RWPE2 (cell line): ENCODE measurements around the gene LAMA3.

Source experiments
- ATAC-seq: fragments of 200-7000 bp; cut with Tn5 transposase; 3 replicates; pipeline ENCODE4 v1.9.1; 2021; ENCODE audit warnings: low read depth
- DNase-seq: peaks from one replicate; pipeline ENCODE4 v3.0.0-alpha.2; 2020; ENCODE audit warnings: low spot score
- H3K27ac ChIP-seq: fragments of 450-650 bp; 2 replicates; pipeline ENCODE4 v1.5.1; 2017; ENCODE audit warnings: mild to moderate bottlenecking; ENCODE audit not compliant: poor library complexity, severe bottlenecking
- H3K27me3 ChIP-seq: fragments of 250-450 bp; sonication (Bioruptor Pico); 2 replicates; pipeline ENCODE4 v1.5.1; 2021; ENCODE audit warnings: mild to moderate bottlenecking, moderate library complexity; ENCODE audit not compliant: insufficient read depth, poor library complexity, severe bottlenecking
- H3K36me3 ChIP-seq: fragments of 250-450 bp; sonication (Bioruptor Pico); 2 replicates; pipeline ENCODE4 v1.5.1; 2020; ENCODE audit warnings: low read depth, mild to moderate bottlenecking, moderate library complexity
- H3K4me1 ChIP-seq: fragments of 250-450 bp; sonication (Bioruptor Pico); 2 replicates; pipeline ENCODE4 v1.5.1; 2021; ENCODE audit warnings: mild to moderate bottlenecking, moderate library complexity; ENCODE audit not compliant: insufficient read depth, poor library complexity, severe bottlenecking
- H3K4me3 ChIP-seq: fragments of 250-450 bp; sonication (Bioruptor Pico); 2 replicates; pipeline ENCODE4 v1.5.1; 2021; ENCODE audit warnings: mild to moderate bottlenecking, moderate library complexity; ENCODE audit not compliant: severe bottlenecking
- H3K9me3 ChIP-seq: fragments of 250-450 bp; sonication (Bioruptor Pico); 2 replicates; pipeline ENCODE4 v1.5.1; 2021; ENCODE audit warnings: mild to moderate bottlenecking, moderate library complexity; ENCODE audit not compliant: severe bottlenecking
- CTCF ChIP-seq: fragments of 450-650 bp; IDR thresholded peaks from one replicate; pipeline ENCODE4 v1.5.1; 2017; ENCODE audit warnings: mild to moderate bottlenecking, moderate library complexity; ENCODE audit not compliant: poor library complexity, severe bottlenecking

The LAMA3 gene

GRCh38 chr18:23669202-23669766 is 20.0 kb upstream of the LAMA3 start:
- Histone ChIP-seq H3K9me3 (no peaks in the 10 kb centered on the region), H3K36me3 (no peaks in the 10 kb centered on the region), H3K27ac (no peak overlapping the region), H3K27me3 (no peaks in the 10 kb centered on the region), H3K4me3 (no peak overlapping the region), H3K4me1 (peaks cover 13% of the 10 kb centered on the region)
- no peak for DNase-seq
- TF ChIP-seq CTCF, result no peak
- no peak for ATAC-seq

- Histone ChIP-seq H3K4me3 (no peak overlapping the region), H3K9me3 (no peaks in the 10 kb centered on the region), H3K27ac (no peak overlapping the region), H3K27me3 (no peaks in the 10 kb centered on the region), H3K4me1 (peaks cover 16% of the 10 kb centered on the region), H3K36me3 (no peaks in the 10 kb centered on the region)
- ATAC-seq (no peak), DNase-seq (no peak)
- TF ChIP-seq CTCF, result no peak
These were observed 19.3 kb upstream of the LAMA3 start for GRCh38 chr18:23669804-23670405.

- no peak for TF ChIP-seq CTCF
- no peak for DNase-seq
- Histone ChIP-seq H3K4me1 (peaks cover 16% of the 10 kb centered on the region), H3K36me3 (no peaks in the 10 kb centered on the region), H3K9me3 (no peaks in the 10 kb centered on the region), H3K27me3 (no peaks in the 10 kb centered on the region), H3K4me3 (no peak overlapping the region), H3K27ac (no peak overlapping the region)
- no peak for ATAC-seq
These were observed 17.7 kb upstream of the LAMA3 start for GRCh38 chr18:23671564-23671963.

- Histone ChIP-seq H3K9me3 (no peaks in the 10 kb centered on the region), H3K27ac (peak overlapping the region; percentile 68), H3K36me3 (no peaks in the 10 kb centered on the region), H3K4me1 (peaks cover 16% of the 10 kb centered on the region), H3K4me3 (no peak overlapping the region), H3K27me3 (no peaks in the 10 kb centered on the region)
- ATAC-seq (peak; percentile 91), DNase-seq (no peak)
- no peak for TF ChIP-seq CTCF
These were observed 15.5 kb upstream of the LAMA3 start for GRCh38 chr18:23673725-23674124.

DNA sequence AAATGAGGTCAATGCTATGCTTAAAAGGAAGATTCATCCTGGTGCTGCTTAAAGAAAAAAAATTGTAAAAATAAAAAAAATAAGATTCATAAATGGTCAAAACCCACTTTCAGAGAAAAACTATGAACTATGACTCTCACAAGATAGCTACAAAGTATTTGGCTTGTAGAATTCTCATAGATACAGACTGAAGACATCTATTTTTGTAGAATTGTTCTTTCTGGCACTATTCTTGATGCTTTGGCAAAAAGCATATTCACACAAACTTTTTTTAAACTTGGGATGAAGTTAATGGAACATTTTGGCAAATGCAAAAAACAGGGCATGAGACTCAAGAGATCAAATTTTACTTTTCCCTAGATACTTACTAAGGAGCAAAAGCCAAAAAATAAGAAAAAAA is 14.0 kb upstream of the LAMA3 start:
- Histone ChIP-seq H3K27ac (no peak overlapping the region), H3K27me3 (no peaks in the 10 kb centered on the region), H3K4me3 (no peak overlapping the region), H3K4me1 (peaks cover 16% of the 10 kb centered on the region), H3K9me3 (no peaks in the 10 kb centered on the region), H3K36me3 (no peaks in the 10 kb centered on the region)
- ATAC-seq (no peak), DNase-seq (no peak)
- TF ChIP-seq CTCF, result no peak
